Effector memory CD4-positive, alpha-beta T cell (primary cell): Measurements from ENCODE around the gene INAFM1.
A peak's percentile ranks its signal among the peaks of the same experiment; 100 is the strongest.
"Not testable (repeated sequence)": the region's sequence is repeated elsewhere in the genome, so short reads cannot be mapped to it uniquely, and the experiment has no call there.

Experiments used
- DNase-seq, 3 donors: peaks; one replicate each; pipeline ENCODE4 v3.0.0-alpha.2; 2020
- H3K27ac ChIP-seq: 2 replicates; pipeline ENCODE4 v1.7.0; 2013; ENCODE audit warnings: mild to moderate bottlenecking, low read length, moderate library complexity; ENCODE audit not compliant: insufficient read depth, poor library complexity, severe bottlenecking
- H3K27me3 ChIP-seq: replicated peaks from 2 replicates; pipeline ENCODE4 v1.7.0; 2013; ENCODE audit warnings: mild to moderate bottlenecking, low read length; ENCODE audit not compliant: insufficient read depth, control insufficient read depth, poor library complexity, severe bottlenecking
- H3K36me3 ChIP-seq: 2 replicates; pipeline ENCODE4 v1.7.0; 2013; ENCODE audit warnings: mild to moderate bottlenecking, low read length, moderate library complexity; ENCODE audit not compliant: control insufficient read depth, insufficient read depth
- H3K4me1 ChIP-seq: 2 replicates; pipeline ENCODE4 v1.7.0; 2013; ENCODE audit warnings: low read length, mild to moderate bottlenecking; ENCODE audit not compliant: control insufficient read depth, insufficient read depth, poor library complexity, severe bottlenecking
- H3K4me3 ChIP-seq: 2 replicates; pipeline ENCODE4 v1.7.0; 2013; ENCODE audit warnings: low read length, low read depth, mild to moderate bottlenecking; ENCODE audit not compliant: insufficient read depth, poor library complexity, severe bottlenecking
- H3K9me3 ChIP-seq: 2 replicates; pipeline ENCODE4 v1.7.0; 2013; ENCODE audit warnings: mild to moderate bottlenecking, low read length, moderate library complexity; ENCODE audit not compliant: control insufficient read depth

INAFM1 gene

GRCh38 chr19:47240996-47241918 is 33.4 kb upstream of the INAFM1 start:
- Histone ChIP-seq H3K4me1 (peaks cover 36% of the 10 kb centered on the region), H3K27me3 (no peaks in the 10 kb centered on the region), H3K27ac (peak overlapping the region; percentile 15), H3K9me3 (no peaks in the 10 kb centered on the region), H3K4me3 (no peak overlapping the region), H3K36me3 (no peaks in the 10 kb centered on the region)
- peak; percentile 81 to 82 (median 81) for DNase-seq

GRCh38 chr19:47241919-47242577 is 32.6 kb upstream of the INAFM1 start:
- DNase-seq = no peak
- H3K27me3 ChIP-seq = no peaks in the 10 kb centered on the region
- no peaks in the 10 kb centered on the region for H3K9me3 ChIP-seq
- H3K27ac ChIP-seq = no peak overlapping the region
- H3K4me3 ChIP-seq = no peak overlapping the region
- peaks cover 36% of the 10 kb centered on the region for H3K4me1 ChIP-seq
- no peaks in the 10 kb centered on the region for H3K36me3 ChIP-seq

- H3K4me3 ChIP-seq = peak overlapping the region; percentile 13
- no peaks in the 10 kb centered on the region for H3K36me3 ChIP-seq
- peak overlapping the region; percentile 55 for H3K27ac ChIP-seq
- no peak for DNase-seq
- no peaks in the 10 kb centered on the region for H3K9me3 ChIP-seq
- no peaks in the 10 kb centered on the region for H3K27me3 ChIP-seq
- H3K4me1 ChIP-seq = peaks cover 36% of the 10 kb centered on the region
Observed at GRCh38 chr19:47243364-47243775, 31.3 kb upstream of the INAFM1 start.

GRCh38 chr19:47243776-47244547 is 30.7 kb upstream of the INAFM1 start:
- Histone ChIP-seq H3K27ac (peak overlapping the region; percentile 55), H3K4me1 (peaks cover 35% of the 10 kb centered on the region), H3K9me3 (no peaks in the 10 kb centered on the region), H3K27me3 (no peaks in the 10 kb centered on the region), H3K4me3 (peak overlapping the region; percentile 13), H3K36me3 (no peaks in the 10 kb centered on the region)
- peak; percentile 80 to 85 (median 85) for DNase-seq

- Histone ChIP-seq H3K36me3 (no peaks in the 10 kb centered on the region), H3K4me1 (peaks cover 13% of the 10 kb centered on the region), H3K9me3 (no peaks in the 10 kb centered on the region), H3K27me3 (no peaks in the 10 kb centered on the region), H3K27ac (no peak overlapping the region), H3K4me3 (no peak overlapping the region)
- DNase-seq = peak in 2 of 3 donors; percentile 62 to 65
Observed at GRCh38 chr19:47247308-47247990, 27.2 kb upstream of the INAFM1 start.

- not testable (repeated sequence) for H3K9me3 ChIP-seq, H3K4me1 ChIP-seq, H3K27me3 ChIP-seq, H3K27ac ChIP-seq, H3K36me3 ChIP-seq, DNase-seq, H3K4me3 ChIP-seq
Observed at GRCh38 chr19:47253016-47253415, 21.7 kb upstream of the INAFM1 start.

GRCh38 chr19:47253467-47253881 is 21.2 kb upstream of the INAFM1 start:
- DNase-seq = no peak
- no peak overlapping the region for H3K4me3 ChIP-seq
- H3K4me1 ChIP-seq = peaks cover 9% of the 10 kb centered on the region
- no peak overlapping the region for H3K27ac ChIP-seq
- H3K9me3 ChIP-seq = no peaks in the 10 kb centered on the region
- peaks cover 3% of the 10 kb centered on the region for H3K36me3 ChIP-seq
- H3K27me3 ChIP-seq = no peaks in the 10 kb centered on the region

- Histone ChIP-seq H3K4me1 (peaks cover 9% of the 10 kb centered on the region), H3K4me3 (no peak overlapping the region), H3K36me3 (peaks cover 8% of the 10 kb centered on the region), H3K27ac (no peak overlapping the region), H3K27me3 (no peaks in the 10 kb centered on the region), H3K9me3 (no peaks in the 10 kb centered on the region)
- DNase-seq = no peak
Observed at GRCh38 chr19:47253970-47254369, 20.7 kb upstream of the INAFM1 start.

GRCh38 chr19:47255879-47256692 is 18.6 kb upstream of the INAFM1 start, which contains the start of gene CCDC9:
CCDC9 (plus strand) TSS chr19:47256525; CDS start chr19:47258401, 1,876 bp downstream.
- H3K36me3 ChIP-seq = peaks cover 29% of the 10 kb centered on the region
- no peaks in the 10 kb centered on the region for H3K27me3 ChIP-seq
- H3K27ac ChIP-seq = peak within 1 kb of the TSS; percentile 81
- H3K4me3 ChIP-seq = peak within 1 kb of the TSS; percentile 58
- DNase-seq = peak in 2 of 3 donors; percentile 88 to 89
- H3K4me1 ChIP-seq = peaks cover 9% of the 10 kb centered on the region
- no peaks in the 10 kb centered on the region for H3K9me3 ChIP-seq
